Prostate gland (tissue), 2 donors: Measurements from ENCODE around the gene VEGFB.

Experiments
- POLR2A ChIP-seq: fragments of 450-650 bp; IDR thresholded peaks from one replicate; pipeline ENCODE4 v1.6.1; 2016; ENCODE audit warnings: antibody characterized with exemption, mild to moderate bottlenecking
- POLR2AphosphoS5 ChIP-seq: sonication (generic); formaldehyde crosslinking; IDR thresholded peaks from one replicate; pipeline ENCODE4 v1.6.1; 2017; ENCODE audit warnings: antibody characterized with exemption
- TF ChIP-seq, protein P1 (sequence below), 4 experiments: fragments of 200-600 bp in 2 of 4; fragments of 450-650 bp in 2 of 4; sonication (generic) in 2 of 4; IDR thresholded peaks; 1 replicate in 3 of 4; 2 replicates in 1 of 4; pipeline ENCODE4 v1.5.1; 2016 to 2019; ENCODE audit warnings: antibody characterized with exemption in 4 of 4, mild to moderate bottlenecking in 2 of 4, moderate library complexity in 2 of 4

- TF ChIP-seq POLR2A = no peak
- TF ChIP-seq, protein P1, sequence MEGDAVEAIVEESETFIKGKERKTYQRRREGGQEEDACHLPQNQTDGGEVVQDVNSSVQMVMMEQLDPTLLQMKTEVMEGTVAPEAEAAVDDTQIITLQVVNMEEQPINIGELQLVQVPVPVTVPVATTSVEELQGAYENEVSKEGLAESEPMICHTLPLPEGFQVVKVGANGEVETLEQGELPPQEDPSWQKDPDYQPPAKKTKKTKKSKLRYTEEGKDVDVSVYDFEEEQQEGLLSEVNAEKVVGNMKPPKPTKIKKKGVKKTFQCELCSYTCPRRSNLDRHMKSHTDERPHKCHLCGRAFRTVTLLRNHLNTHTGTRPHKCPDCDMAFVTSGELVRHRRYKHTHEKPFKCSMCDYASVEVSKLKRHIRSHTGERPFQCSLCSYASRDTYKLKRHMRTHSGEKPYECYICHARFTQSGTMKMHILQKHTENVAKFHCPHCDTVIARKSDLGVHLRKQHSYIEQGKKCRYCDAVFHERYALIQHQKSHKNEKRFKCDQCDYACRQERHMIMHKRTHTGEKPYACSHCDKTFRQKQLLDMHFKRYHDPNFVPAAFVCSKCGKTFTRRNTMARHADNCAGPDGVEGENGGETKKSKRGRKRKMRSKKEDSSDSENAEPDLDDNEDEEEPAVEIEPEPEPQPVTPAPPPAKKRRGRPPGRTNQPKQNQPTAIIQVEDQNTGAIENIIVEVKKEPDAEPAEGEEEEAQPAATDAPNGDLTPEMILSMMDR (IDR thresholded peaks at IDR 0.05) = no peak
- TF ChIP-seq POLR2AphosphoS5 = no peak
Observed at GRCh38 chr11:64245401-64245796, 11.0 kb downstream of the VEGFB start.
